Measurements from ENCODE around the gene NAMPT.
"Not testable (repeated sequence)": the region's sequence is repeated elsewhere in the genome, so short reads cannot be mapped to it uniquely, and the experiment has no call there.

The NAMPT gene

DNA sequence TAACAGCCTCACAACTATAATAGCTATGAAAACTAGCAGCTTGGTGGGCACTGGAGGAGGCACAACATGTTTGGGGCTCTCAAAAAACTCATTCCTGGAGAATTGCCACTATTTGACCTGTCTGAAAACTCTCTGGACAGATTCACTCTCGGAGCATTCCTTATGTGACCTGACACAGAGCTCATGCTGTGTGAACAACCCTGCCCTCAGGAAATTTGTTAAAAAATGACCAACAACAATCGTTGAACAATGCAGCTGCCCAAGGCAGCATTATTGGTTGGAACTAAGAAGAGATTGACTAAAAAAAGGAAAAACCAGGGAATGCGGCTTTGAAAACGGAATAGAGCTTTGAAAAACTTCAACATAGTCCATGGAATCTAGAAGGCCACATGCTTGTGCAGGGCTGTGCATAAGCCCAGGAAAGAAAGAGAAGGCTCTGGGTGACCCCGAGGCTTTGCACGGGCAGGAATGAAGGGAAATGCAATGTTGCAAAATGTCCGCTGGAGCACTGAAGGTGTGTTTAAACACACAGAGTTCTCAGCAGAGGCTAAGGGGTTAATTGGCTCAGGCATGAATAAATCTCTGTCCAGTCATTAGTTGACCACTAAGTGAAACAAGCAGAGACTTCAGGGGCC, 52.8 kb downstream of the NAMPT start:
- DNase-seq (ENCODE audit: low read depth in 2 of 2): no peak

DNA sequence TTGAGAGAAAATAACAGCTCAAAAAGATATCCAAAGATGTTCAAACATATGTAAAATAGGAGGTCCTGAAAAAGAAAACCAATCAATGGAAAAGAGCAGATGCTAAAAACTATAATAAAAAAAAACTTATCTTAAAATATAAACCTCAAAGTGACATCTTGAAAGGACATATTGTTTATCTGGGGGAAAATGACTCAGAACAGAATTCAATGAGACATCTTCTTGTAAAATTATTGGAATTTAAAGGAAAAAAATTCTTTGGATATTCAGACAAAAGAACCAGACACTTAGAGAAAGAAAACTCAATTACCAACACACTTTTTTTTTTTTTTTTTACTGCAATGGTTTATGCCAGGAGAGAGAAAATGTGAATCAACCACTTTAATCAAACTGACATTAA, 58.9 kb downstream of the NAMPT start:
- DNase-seq (ENCODE audit: low read depth in 2 of 2): no peak

DNA sequence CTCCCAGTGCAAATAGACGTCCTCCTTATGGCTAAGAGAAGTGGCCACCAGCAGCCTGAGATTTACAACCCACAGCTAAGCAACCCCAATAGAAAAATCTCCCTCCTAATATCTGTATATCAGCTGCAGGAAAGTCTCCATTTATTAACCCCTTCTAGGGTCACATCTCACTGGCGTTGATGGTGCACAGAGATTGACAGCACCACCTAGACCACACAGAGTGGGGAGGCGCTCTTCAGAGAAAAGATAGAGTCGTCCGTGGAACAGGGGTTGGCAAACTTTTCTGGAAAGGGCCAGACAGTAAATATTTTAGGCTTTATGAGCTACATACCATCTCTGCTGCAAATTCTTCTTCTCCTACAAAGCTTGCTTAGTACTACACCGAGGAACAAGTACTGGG, 60.0 kb downstream of the NAMPT start:
- no peak for DNase-seq (ENCODE audit: low read depth in 2 of 2)

DNA sequence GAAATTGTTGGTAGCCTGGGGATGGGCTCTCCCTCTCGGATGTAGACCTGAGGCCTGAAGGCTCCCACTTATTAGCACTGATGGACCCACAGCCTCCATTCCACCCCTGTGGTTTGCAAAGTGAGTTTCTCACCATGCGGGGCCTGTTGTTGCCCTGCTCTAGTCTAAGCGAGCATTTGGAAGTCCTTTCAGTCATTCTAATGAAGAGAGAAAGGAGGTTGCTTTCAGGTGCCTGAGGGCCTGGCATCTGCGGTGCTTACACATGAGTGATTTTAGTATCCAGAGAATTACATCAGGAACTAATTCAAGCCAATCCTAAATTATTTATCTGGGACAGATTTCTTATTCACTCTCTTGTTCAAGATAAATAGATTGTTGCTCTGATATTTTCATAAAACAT, 61.6 kb downstream of the NAMPT start:
- no peak for DNase-seq (ENCODE audit: low read depth in 2 of 2)

DNA sequence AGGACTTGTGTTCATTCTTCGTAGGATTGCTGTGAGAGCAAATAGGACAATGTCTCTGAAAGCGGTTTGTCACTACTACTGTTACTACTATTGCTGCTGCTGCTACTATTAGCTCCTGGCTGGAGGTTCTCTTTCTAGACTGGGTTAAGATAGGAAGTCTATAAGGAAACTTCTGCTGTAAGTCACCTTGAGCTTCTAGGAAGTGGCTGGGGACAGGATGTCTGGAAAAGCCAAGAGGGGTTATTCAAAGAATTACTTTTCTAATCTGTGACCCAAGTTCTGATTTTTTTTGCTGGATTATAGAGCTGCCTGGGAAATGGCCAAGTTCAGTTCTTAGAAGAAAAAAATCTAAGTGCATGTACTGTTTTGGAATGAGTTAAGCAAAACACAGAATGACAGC, 62.2 kb downstream of the NAMPT start:
- no peak for DNase-seq (ENCODE audit: low read depth in 2 of 2)

DNA sequence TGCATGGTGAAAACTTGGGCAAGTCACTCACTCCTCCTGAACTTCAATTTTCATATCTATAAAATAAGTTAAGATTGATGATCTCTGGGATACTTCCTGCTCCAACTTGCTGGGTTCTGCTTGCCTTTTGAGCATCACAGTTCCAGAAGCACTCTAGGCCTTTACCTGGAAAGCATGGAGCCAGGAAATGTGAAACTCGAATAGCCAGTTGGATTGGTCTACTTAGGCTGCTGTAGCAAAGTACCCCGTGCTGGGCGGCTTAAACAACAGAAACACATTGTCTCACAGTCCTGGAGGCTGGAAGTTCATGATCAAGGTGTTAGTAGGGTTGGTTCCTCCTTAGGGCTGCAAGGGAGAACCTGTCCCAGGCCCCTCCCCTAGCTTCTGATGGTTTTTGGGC, 64.5 kb downstream of the NAMPT start:
- no peak for DNase-seq (ENCODE audit: low read depth in 2 of 2)

DNA sequence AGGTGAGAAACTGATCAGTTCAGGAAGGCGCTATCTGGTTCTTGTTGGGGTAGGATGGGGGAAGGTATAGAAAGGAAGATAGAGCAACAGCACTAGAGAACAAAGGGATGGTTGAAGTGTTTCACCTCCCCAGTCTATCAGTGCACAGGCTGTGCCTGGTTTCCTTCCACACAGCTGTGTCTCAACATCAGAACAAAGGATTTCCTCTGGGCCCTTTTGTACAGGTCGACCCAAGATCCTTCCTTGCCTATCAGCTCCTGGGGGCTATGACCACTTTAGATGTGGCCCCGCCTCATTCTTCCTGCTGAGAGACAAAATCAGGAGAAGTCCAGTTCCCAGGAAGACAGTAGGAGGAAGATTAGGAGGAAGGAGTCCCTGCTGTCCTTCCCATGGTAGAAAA, 65.6 kb downstream of the NAMPT start:
- DNase-seq (ENCODE audit: low read depth in 2 of 2): no peak

DNA sequence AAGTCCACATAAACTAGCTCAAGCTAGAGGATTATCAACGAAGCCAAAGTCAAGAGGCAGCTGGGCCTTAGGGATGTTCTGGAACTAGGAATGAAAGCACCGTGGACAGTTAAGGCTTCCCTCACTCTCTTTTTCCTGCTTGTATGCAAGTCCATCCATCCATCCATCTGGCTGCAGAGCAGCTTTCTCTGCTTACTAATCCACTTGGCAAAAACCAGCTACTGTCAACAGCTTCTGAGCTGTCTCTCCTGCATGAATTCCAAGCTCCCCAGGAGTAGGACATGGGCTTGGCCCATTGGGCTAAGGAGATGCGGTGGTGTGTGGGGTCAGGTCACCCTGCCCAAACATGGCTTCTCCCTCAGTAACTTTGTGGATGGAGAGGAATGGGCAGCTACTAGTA, 66.2 kb downstream of the NAMPT start:
- DNase-seq (ENCODE audit: low read depth in 2 of 2): no peak

DNA sequence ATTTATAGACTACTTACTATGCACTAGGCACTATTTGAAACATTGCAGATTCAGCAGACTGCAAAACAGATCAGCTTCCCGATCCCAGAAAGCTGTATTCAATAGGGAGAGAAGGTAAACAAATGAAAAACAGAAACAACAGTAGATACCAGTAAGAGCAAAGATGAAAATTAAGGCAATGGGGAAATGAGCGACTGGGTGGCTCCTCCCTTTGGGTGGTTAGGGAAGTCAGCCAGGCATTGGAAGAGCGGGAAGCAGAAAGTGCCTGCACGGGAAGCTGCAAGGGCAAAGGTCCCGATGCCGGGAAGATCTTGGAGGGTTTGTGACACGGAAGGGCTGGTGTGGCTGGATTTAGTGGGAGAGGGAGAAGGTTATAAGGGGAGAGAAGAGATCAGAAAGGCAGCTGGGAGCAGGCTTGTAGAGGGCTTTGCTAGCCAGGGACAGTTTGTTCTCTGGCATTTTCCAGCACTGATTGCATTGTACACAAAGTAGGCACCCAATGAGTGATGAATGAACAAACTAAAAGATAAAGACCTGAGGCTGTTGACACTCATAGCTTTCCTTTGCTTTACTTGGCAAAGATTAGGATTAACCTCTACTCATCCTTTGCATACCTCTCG, 67.8 kb downstream of the NAMPT start:
- DNase-seq (ENCODE audit: low read depth in 2 of 2): no peak

DNA sequence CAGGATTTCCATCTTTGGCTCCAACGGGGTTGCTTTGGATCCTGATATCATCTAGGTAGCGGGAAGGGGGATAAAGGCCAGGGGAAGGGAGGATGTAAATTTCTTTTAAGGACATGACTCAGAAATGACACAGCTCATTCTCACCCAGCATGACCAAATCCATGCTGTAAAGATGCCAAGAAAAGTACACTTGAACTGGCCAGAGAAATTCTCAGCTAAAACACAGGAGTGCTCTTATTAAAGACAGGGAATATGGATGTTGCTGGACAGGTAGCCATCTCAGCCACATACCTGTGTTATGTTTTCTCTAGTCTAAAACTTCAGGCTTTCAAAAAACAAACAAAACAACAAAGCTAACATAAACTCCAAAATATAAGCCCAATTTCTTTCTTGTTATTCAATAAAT, 68.3 kb downstream of the NAMPT start:
- no peak for DNase-seq (ENCODE audit: low read depth in 2 of 2)

DNA sequence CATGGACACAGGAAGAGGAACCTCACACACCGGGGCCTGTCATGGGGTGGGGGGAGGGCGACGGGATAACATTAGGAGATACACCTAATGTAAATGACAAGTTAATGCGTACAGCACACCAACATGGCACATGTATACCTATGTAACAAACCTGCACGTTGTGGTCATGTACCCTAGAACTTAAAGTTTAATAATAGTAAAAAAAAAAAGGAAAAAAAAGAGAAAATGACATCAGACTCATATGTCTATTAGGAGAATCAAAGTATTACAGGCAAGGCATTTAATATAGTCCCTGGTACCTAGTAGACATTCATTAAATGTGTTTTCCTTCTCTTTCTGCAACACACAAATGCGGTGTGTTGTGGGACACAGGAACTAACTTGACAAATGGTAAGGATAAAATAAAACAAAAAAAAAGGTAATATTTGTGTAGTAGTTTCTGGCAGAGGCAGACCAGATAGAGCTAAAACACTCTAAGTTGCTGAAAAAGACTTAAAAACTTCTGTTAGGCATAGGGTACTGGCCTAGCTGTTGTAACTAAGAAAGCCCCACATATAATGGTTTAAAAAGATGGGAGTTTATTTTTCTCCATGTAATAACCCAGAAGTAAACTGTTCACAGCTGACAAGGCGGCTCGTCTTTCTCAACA, 68.8 kb downstream of the NAMPT start:
- DNase-seq (ENCODE audit: low read depth in 2 of 2): no peak

DNA sequence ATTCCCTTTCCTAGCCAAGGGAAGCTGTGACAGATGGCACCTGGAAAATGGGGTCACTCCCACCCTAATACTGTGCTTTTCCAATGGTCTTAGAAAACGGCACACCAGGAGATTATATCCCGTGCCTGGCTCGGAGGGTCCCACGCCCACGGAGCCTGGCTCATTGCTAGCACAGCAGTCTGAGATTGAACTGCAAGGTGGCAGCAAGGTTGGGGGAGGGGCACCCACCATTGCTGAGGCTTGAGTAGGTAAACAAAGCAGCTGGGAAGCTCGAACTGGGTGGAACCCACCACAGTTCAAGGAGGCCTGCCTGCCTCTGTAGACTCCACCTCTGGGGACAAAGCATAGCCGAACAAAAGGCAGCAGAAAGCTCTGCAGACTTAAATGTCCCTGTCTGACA, 75.8 kb downstream of the NAMPT start:
- DNase-seq (ENCODE audit: low read depth in 2 of 2): not testable (repeated sequence)

DNA sequence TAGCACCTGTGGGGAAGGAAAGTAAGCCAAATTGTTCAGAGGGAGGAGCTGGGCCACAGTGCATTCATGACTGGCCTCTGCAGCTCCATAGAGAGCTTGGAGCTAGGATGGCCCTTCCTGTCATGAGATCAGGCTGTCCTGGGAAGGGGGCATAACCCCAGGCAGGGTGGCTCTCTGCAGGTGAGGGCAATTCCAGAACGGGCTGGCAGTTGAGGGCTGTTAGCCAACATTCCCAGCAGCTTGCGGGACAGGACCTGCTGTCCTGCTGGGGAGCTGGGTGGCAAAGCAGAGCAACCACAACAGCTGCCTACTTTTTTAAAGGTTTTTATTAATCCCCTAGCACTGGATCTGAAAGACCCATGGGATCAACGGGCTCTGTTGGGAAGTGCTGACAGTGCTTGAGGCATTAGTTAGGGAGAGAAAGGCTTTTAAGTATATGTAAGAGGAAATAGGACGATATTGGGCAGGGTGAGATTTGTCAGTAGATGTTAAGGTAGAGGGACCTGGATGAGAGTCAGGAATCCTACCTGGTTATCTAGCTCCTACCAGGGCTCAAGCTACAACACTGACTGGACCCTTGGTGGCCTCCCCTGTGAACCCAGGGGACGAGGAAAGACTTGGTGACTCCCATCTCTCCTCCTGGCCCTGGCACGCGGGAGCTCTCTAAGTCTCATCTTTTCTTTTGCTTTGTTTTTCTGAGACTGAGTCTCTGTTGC, 77.8 kb downstream of the NAMPT start:
- no peak for DNase-seq (ENCODE audit: low read depth in 2 of 2)

DNA sequence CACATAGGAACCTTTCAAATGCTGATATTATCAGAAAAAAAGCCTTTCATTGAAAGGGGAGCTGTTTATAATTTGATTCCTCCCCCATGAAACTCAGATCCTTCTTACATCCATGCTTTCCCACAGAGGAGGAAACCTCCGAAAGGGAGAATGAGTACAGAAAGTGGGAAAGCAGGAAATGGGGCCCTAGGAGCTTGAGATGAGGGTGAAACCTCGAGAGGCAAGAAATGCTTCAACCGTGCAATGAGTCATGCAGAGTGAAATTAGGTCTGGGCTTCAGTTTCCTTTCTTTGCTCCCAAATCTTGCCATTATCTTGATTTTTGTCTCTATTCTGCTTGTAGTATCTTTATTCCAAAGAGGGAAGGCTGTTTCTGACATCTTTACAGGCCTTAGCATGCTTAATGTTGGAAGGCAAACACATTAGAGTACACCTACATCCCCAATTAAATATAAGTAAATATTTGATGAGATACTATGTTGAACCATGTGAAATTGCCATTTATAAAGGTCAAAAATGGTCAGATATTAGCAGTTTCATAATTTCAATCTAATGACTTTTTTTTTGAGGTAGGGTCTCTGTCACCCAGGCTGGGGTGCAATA, 79.1 kb downstream of the NAMPT start:
- no peak for DNase-seq (ENCODE audit: low read depth in 2 of 2)

DNA sequence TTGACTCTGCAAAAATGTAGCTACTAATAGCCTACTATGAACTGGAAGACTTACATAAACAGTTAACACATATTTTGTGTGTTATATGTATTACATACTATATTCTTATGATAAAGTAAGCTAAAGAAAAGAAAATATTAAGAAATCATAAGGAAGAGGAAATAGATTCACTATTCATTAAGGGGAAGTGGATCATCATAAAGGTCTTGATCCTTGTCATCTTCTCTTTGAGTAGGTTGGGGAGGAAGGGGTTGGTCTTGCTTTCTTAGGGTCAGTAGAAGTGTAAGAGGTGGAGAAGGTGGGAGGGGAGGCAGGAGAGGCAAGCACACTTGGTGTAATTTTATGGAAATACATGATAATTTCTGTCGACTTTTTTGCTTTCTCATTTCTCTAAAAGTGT, 81.3 kb downstream of the NAMPT start:
- no peak for DNase-seq (ENCODE audit: low read depth in 2 of 2)

DNA sequence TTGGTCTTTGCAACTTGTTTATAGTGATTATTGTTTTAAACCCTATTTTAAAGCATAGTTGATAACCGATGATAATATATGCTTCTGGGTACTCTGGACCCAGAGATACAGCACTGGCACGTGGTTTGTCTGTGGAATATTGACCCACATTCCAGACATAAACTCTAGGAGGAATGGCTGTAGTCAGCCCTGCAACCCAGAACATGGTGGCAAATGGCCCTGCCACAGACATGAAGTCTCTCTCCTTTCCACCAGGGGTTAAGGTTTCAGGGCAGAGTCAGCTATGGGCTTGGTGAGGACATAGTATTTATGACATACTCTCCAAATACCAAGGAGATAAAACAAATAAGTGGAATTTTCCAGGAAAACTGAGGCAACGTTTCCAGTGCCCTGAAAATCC, 83.6 kb downstream of the NAMPT start:
- no peak for DNase-seq (ENCODE audit: low read depth in 2 of 2)

DNA sequence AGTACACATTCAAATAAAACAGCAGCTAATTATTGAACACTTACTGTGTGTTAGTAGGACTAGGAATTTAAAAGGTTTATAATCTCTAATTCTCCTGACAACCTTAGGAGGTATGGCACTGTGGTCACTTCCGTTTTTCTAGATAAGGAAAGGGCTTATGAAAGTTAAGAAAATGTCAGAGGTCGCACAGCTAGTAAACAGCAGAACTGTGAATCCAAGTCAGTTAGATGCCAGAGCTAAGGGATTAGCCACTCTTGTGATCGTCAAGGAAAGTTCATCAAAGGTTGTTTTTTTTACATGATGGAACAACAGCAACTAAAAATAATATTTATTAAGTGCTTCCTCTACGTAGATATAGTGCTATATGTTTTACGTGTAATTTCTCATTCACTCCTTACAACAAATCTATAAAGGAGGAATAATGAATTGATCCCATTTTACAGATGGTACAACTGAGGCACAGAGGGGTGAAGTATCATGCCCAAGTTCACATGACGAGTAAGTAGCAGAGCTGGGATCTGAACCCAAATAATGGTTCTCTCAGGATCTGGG, 84.9 kb downstream of the NAMPT start:
- DNase-seq (ENCODE audit: low read depth in 2 of 2): no peak

DNA sequence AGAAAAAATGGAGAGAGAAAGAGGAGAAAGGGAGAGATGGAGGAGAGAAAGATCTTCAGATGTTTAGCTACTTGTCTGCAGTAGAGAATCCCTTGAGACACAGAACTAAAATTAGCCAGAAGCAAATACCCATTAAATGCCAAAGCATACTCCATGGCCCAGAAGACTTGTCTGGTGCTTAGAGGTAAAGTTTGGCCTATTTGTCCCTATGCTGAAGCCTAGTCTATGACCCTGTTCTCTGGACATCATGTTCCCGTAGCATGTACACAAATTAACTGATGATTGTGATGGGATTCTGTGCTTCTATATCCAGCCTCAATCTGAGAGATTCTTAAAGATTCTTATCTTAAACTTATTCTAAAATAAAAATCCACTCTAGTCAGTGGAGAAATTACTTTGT, 85.8 kb downstream of the NAMPT start:
- DNase-seq (ENCODE audit: low read depth in 2 of 2): no peak

Data from activated CD4-positive, alpha-beta T cell treated with anti-CD3 and anti-CD28 coated beads for 24 hours (primary cell).